ENCODE results near the gene THSD4.

Gene THSD4

DNA sequence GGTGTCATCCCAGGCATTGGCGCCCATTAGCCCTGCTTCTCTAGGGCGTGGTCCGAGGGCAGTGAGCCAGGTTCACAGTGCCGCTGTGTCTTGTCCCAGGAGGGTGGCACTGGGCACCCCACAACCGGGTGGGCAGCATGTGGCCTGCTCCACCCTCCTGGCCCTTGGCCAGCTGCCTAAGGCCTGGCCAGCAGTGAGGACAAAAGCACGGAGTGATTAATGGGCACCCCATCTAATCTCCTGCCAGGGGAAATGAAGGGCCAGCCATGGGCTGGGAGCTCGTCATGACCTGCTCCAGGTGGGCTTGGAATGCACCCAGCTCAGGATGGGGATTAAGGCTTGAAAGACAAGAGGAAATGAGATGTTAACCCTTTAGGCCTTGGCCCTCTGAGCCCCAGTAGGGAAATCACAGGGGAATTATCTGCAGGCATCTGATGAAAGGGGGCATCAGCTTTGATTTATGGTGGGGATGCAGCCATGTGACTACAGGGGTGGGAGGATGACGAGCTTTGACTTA lies 5.2 kb downstream of the THSD4 start:
- Histone ChIP-seq H3K9ac (ENCODE audit: low read length) (no peak overlapping the region), H4K20me1 (ENCODE audit: insufficient read depth, low read length) (no peaks in the 10 kb centered on the region), H3K4me1 (ENCODE audit: low read length) (peaks cover 5% of the 10 kb centered on the region; the same call in 1 of the 2 replicates), H3K4me3 (ENCODE audit: low read length) (no peak overlapping the region), H2AFZ (ENCODE audit: low read length) (no peak overlapping the region), H3K27ac (ENCODE audit: low read length) (no peak overlapping the region), H3K79me2 (ENCODE audit: low read length) (no peaks in the 10 kb centered on the region), H3K9me3 (replicated peaks; ENCODE audit: insufficient read depth, low read length) (no peaks in the 10 kb centered on the region), H3K4me2 (ENCODE audit: low read depth, low read length) (no peak overlapping the region), H3F3A (ENCODE audit: insufficient read depth, low read length) (no peaks in the 10 kb centered on the region), H3K9me2 (replicated peaks; ENCODE audit: insufficient read depth, low read length) (no peaks in the 10 kb centered on the region), H3K36me3 (replicated peaks; ENCODE audit: insufficient read depth, low read length) (no peaks in the 10 kb centered on the region), H3K27me3 (replicated peaks; ENCODE audit: insufficient read depth, low read length) (0 out of 2 replicates have a peak, but pooled peaks cover 4% of the 10 kb centered on the region)
- TF ChIP-seq EZH2 (optimal IDR thresholded peaks at IDR 0.05; ENCODE audit: low read depth, low read length) (no peak), EZH2phosphoT487 (IDR thresholded peaks at IDR 0.05; ENCODE audit: low read length) (no peak)
- TF ChIP-seq, protein P1, sequence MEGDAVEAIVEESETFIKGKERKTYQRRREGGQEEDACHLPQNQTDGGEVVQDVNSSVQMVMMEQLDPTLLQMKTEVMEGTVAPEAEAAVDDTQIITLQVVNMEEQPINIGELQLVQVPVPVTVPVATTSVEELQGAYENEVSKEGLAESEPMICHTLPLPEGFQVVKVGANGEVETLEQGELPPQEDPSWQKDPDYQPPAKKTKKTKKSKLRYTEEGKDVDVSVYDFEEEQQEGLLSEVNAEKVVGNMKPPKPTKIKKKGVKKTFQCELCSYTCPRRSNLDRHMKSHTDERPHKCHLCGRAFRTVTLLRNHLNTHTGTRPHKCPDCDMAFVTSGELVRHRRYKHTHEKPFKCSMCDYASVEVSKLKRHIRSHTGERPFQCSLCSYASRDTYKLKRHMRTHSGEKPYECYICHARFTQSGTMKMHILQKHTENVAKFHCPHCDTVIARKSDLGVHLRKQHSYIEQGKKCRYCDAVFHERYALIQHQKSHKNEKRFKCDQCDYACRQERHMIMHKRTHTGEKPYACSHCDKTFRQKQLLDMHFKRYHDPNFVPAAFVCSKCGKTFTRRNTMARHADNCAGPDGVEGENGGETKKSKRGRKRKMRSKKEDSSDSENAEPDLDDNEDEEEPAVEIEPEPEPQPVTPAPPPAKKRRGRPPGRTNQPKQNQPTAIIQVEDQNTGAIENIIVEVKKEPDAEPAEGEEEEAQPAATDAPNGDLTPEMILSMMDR (IDR thresholded peaks at IDR 0.05; ENCODE audit: low read length): no peak
- no peak for DNase-seq

GRCh38 chr15:71121442-71121841 lies 6.2 kb downstream of the THSD4 start:
- Histone ChIP-seq H3K27ac (ENCODE audit: low read length) (no peak overlapping the region), H3K36me3 (replicated peaks; ENCODE audit: insufficient read depth, low read length) (no peaks in the 10 kb centered on the region), H3K9me3 (replicated peaks; ENCODE audit: insufficient read depth, low read length) (no peaks in the 10 kb centered on the region), H3K4me3 (ENCODE audit: low read length) (no peak overlapping the region), H4K20me1 (ENCODE audit: insufficient read depth, low read length) (no peaks in the 10 kb centered on the region), H2AFZ (ENCODE audit: low read length) (no peak overlapping the region), H3F3A (ENCODE audit: insufficient read depth, low read length) (no peaks in the 10 kb centered on the region), H3K4me1 (ENCODE audit: low read length) (peaks cover 5% of the 10 kb centered on the region; the same call in 1 of the 2 replicates), H3K9me2 (replicated peaks; ENCODE audit: insufficient read depth, low read length) (no peaks in the 10 kb centered on the region), H3K27me3 (replicated peaks; ENCODE audit: insufficient read depth, low read length) (0 out of 2 replicates have a peak, but pooled peaks cover 4% of the 10 kb centered on the region), H3K9ac (ENCODE audit: low read length) (no peak overlapping the region), H3K4me2 (ENCODE audit: low read depth, low read length) (no peak overlapping the region), H3K79me2 (ENCODE audit: low read length) (no peaks in the 10 kb centered on the region)
- no peak for DNase-seq
- TF ChIP-seq, protein P1 (IDR thresholded peaks at IDR 0.05; ENCODE audit: low read length): no peak
- TF ChIP-seq EZH2 (optimal IDR thresholded peaks at IDR 0.05; ENCODE audit: low read depth, low read length) (no peak), EZH2phosphoT487 (IDR thresholded peaks at IDR 0.05; ENCODE audit: low read length) (no peak)

DNA sequence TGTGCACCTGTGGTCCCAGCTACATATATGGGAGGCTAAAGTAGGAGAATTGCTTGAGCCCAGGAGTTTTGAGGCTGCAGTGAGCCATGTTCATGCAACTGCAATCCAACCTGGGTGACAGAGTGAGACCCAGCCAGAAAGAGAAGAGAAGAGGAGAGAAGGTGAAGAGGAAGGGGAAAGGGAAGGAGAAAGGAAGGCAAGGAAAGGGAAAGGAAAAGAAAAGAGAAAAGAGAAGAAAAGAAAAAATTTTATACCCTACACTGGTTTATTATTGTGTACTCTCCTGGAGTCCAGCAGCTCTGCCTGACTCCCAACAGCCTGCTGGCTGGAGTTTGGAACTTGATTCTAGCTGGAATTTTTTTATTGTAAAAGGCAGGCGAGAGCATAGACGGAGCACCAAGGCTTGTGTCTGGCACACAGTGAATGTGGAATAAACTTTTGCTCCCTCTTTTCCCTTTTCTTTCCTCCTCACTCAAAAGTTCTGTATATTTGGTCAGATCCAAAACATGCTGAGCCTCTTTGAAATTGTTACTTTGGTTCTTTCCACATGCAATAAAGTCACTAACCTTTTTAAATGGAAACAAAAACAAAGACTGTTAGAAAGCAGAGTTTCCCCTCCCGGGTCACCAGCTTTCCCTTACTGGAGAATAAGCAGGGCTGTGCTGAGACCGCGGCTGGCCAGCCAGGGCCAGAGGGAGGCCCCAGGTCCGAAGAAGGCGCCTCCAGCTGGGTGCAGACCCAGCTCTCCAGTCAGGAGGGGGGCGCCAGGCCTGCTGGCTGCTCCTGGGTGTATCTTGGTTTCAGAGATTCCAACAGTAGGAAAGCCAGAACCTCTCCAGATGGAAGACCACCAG lies 9.9 kb downstream of the THSD4 start:
- Histone ChIP-seq H3K79me2 (ENCODE audit: low read length) (no peaks in the 10 kb centered on the region), H3K9ac (ENCODE audit: low read length) (no peak overlapping the region), H3K27me3 (replicated peaks; ENCODE audit: insufficient read depth, low read length) (no peaks in the 10 kb centered on the region), H4K20me1 (ENCODE audit: insufficient read depth, low read length) (no peaks in the 10 kb centered on the region), H3K9me3 (replicated peaks; ENCODE audit: insufficient read depth, low read length) (no peaks in the 10 kb centered on the region), H3K4me3 (ENCODE audit: low read length) (no peak overlapping the region), H3K4me2 (ENCODE audit: low read depth, low read length) (no peak overlapping the region), H3K36me3 (replicated peaks; ENCODE audit: insufficient read depth, low read length) (no peaks in the 10 kb centered on the region), H3K27ac (ENCODE audit: low read length) (no peak overlapping the region), H3F3A (ENCODE audit: insufficient read depth, low read length) (no peaks in the 10 kb centered on the region), H3K9me2 (replicated peaks; ENCODE audit: insufficient read depth, low read length) (no peaks in the 10 kb centered on the region), H2AFZ (ENCODE audit: low read length) (no peak overlapping the region), H3K4me1 (ENCODE audit: low read length) (no peaks in the 10 kb centered on the region)
- TF ChIP-seq EZH2 (optimal IDR thresholded peaks at IDR 0.05; ENCODE audit: low read depth, low read length) (no peak), EZH2phosphoT487 (IDR thresholded peaks at IDR 0.05; ENCODE audit: low read length) (no peak)
- TF ChIP-seq, protein P1 (IDR thresholded peaks at IDR 0.05; ENCODE audit: low read length): no peak
- DNase-seq: no peak

Data from MM.1S (cell line).